DND-41 (cell line): ENCODE results near the gene BACH2.

ENCODE experiments used
- ATAC-seq: fragments of 200-7000 bp; cut with Tn5 transposase; 3 replicates; pipeline ENCODE4 v1.9.1; 2021; ENCODE audit warnings: low read depth; ENCODE audit not compliant: insufficient read depth
- DNase-seq: peaks from one replicate; pipeline ENCODE4 v3.0.0-alpha.2; 2020
- H2AFZ ChIP-seq: 2 replicates; pipeline ENCODE4 v1.6.0; 2012; ENCODE audit warnings: low read depth, low read length
- H3K27ac ChIP-seq: 2 replicates; pipeline ENCODE4 v1.5.1; 2012; ENCODE audit warnings: low read length, inconsistent platforms
- H3K27me3 ChIP-seq: fragments of 200-600 bp; sonication (generic); 2 replicates; pipeline ENCODE4 v1.6.0; 2012; ENCODE audit warnings: low read length, mild to moderate bottlenecking, inconsistent platforms; ENCODE audit not compliant: insufficient read depth, poor library complexity
- H3K36me3 ChIP-seq: 2 replicates; pipeline ENCODE4 v1.5.1; 2012; ENCODE audit warnings: low read length, inconsistent platforms; ENCODE audit not compliant: insufficient read depth
- H3K4me1 ChIP-seq: 2 replicates; pipeline ENCODE4 v1.5.1; 2012; ENCODE audit warnings: mild to moderate bottlenecking, low read length; ENCODE audit not compliant: insufficient read depth
- H3K4me2 ChIP-seq: 2 replicates; pipeline ENCODE4 v1.6.0; 2012; ENCODE audit warnings: mild to moderate bottlenecking, moderate library complexity, low read length, inconsistent platforms; ENCODE audit not compliant: insufficient read depth
- H3K4me3 ChIP-seq, 2 experiments: fragments of 200-600 bp in 1 of 2; shearing (Covaris generic) in 1 of 2; 2 replicates each; pipeline ENCODE4 v1.5.1; 2012 to 2016; ENCODE audit warnings: inconsistent platforms in 2 of 2, low read length in 2 of 2, mild to moderate bottlenecking in 2 of 2, low read depth in 1 of 2, moderate library complexity in 1 of 2
- H3K79me2 ChIP-seq: 2 replicates; pipeline ENCODE4 v1.6.0; 2012; ENCODE audit warnings: low read length, inconsistent platforms; ENCODE audit not compliant: insufficient read depth
- H3K9ac ChIP-seq: 2 replicates; pipeline ENCODE4 v1.6.0; 2012; ENCODE audit warnings: low read depth, mild to moderate bottlenecking, inconsistent platforms, low read length, moderate library complexity
- H3K9me3 ChIP-seq: 2 replicates; pipeline ENCODE4 v1.5.1; 2012; ENCODE audit warnings: low read length, moderate library complexity, mild to moderate bottlenecking, inconsistent platforms; ENCODE audit not compliant: insufficient read depth, severe bottlenecking
- H4K20me1 ChIP-seq: 2 replicates; pipeline ENCODE4 v1.6.0; 2012; ENCODE audit warnings: low read length; ENCODE audit not compliant: insufficient read depth
- EZH2 ChIP-seq: IDR thresholded peaks from 3 replicates; pipeline ENCODE4 v1.6.1; 2012; ENCODE audit warnings: borderline replicate concordance, low read depth, mild to moderate bottlenecking, moderate library complexity, low read length, inconsistent platforms; ENCODE audit not compliant: severe bottlenecking
- TF ChIP-seq, protein P1 (sequence below): IDR thresholded peaks from 2 replicates; pipeline ENCODE4 v1.5.1; 2012; ENCODE audit warnings: borderline replicate concordance, low read length, moderate library complexity, mild to moderate bottlenecking; ENCODE audit not compliant: poor library complexity, severe bottlenecking; ENCODE audit errors: extremely low read depth

Gene BACH2

DNA sequence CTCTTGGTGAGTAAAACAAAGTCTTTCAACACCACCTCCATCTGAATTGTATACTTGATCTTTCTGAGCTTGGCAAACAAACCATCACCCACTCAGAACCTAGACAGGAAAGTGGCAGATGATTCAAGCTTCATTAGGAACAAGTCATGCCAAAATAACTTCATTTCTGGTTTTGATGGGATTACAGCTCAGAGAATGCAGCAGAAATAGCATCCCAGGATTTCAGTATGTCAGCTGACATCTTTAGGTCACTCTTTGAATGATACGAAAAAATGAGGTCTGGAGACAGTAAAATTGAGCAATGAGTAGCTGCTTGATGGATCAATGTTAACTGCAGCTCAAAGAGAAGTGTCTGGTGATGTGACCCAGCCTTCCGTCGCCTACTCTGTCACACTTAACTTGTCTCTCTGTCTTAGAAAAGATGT lies 310.0 kb downstream of the BACH2 start:
- no peaks in the 10 kb centered on the region for H3K27me3 ChIP-seq
- no peaks in the 10 kb centered on the region for H3K36me3 ChIP-seq
- H3K27ac ChIP-seq, result no peak overlapping the region
- no peak overlapping the region for H3K4me3 ChIP-seq
- DNase-seq, result no peak
- no peak overlapping the region for H2AFZ ChIP-seq
- H3K9ac ChIP-seq, result no peak overlapping the region
- peaks cover 15% of the 10 kb centered on the region for H3K4me1 ChIP-seq
- H3K79me2 ChIP-seq, result no peaks in the 10 kb centered on the region
- TF ChIP-seq, protein P1, sequence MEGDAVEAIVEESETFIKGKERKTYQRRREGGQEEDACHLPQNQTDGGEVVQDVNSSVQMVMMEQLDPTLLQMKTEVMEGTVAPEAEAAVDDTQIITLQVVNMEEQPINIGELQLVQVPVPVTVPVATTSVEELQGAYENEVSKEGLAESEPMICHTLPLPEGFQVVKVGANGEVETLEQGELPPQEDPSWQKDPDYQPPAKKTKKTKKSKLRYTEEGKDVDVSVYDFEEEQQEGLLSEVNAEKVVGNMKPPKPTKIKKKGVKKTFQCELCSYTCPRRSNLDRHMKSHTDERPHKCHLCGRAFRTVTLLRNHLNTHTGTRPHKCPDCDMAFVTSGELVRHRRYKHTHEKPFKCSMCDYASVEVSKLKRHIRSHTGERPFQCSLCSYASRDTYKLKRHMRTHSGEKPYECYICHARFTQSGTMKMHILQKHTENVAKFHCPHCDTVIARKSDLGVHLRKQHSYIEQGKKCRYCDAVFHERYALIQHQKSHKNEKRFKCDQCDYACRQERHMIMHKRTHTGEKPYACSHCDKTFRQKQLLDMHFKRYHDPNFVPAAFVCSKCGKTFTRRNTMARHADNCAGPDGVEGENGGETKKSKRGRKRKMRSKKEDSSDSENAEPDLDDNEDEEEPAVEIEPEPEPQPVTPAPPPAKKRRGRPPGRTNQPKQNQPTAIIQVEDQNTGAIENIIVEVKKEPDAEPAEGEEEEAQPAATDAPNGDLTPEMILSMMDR, result no peak
- no peak for TF ChIP-seq EZH2
- H4K20me1 ChIP-seq, result no peaks in the 10 kb centered on the region
- no peak for ATAC-seq
- H3K4me2 ChIP-seq, result no peak overlapping the region
- H3K9me3 ChIP-seq, result no peaks in the 10 kb centered on the region

DNA sequence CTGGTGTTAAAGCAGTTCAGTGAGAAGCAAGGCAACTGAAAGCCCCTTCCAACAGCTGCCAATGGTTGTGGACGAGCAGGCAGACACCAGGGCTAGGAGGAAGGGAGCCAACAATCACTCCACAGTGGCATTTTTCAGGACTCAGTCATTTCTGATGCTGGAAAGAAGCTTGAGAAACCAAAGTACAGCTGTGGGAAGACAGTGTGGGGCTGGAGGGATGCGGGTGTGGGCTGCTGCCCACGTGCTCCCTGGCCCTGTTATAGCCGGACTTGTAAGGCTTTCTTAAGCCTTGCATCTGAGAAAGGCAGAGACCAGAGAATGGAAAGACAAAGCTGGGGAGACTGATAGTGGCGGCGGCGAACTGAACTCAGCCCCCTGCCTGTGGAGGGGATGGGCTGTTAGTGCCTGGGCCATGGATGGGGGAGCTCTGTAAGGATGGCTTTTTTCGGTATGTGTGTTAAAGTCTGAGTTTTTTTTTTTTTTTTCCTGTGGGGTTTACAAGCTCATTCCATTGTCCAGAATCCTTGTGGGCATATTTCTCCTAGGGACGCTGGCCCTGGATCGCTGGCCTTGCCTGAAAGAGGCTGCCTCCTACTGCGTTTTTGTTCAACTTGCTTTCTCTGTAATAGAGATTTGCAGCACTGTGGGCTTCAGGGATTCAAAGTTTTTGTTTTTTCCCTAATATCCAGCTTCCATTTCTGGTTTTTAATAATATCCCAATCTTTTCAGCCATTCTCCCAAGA lies 310.7 kb downstream of the BACH2 start:
- Histone ChIP-seq H4K20me1 (no peaks in the 10 kb centered on the region), H3K79me2 (no peaks in the 10 kb centered on the region), H3K36me3 (no peaks in the 10 kb centered on the region), H3K4me3 (no peak overlapping the region), H3K27me3 (no peaks in the 10 kb centered on the region), H3K4me2 (no peak overlapping the region), H3K4me1 (peaks cover 15% of the 10 kb centered on the region), H3K9ac (no peak overlapping the region), H3K27ac (peak overlapping the region; percentile 13), H3K9me3 (no peaks in the 10 kb centered on the region), H2AFZ (no peak overlapping the region)
- peak; percentile 48 for ATAC-seq
- no peak for DNase-seq
- no peak for TF ChIP-seq EZH2
- TF ChIP-seq, protein P1, result no peak

DNA sequence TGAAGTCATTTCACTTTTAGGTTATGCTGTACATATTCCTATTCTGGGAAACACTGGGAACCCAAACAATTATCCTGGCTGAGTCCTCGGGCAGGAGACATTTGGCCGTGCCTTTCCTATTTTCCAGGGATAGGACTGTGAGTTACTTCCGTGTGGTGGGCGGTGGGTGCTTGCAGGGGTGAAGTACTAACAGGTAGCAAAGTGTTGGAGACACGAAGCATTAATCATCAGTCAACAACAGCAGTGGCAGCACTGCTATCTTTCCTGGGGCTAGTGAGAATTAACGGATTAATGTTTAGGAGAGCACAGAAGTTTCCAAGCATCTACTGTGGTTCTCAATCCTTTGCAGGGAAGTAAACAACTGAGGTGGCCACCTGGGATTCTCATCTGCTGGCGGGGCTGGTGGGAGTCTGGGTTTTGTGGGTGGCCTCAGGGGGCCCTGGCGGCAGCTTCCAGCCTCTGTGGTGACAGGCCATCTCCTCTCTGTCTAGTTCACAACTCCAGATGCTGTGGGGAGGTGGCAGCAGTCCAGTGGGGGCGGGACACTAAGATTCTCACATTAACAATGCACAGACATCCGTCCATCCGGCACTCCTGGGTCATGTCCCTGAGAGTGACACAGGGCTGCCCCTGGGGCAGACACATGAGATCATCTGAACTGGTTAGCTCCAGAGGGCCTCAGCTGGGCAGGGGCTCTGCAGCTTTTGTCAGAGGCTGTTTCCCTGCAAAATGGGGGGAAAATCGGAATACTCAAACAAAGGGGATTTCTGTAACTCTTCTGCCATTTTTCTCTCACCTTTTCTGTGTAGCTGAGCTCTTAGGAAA lies 311.5 kb downstream of the BACH2 start:
- Histone ChIP-seq H3K4me3 (no peak overlapping the region), H2AFZ (no peak overlapping the region), H3K27me3 (no peaks in the 10 kb centered on the region), H4K20me1 (no peaks in the 10 kb centered on the region), H3K9ac (no peak overlapping the region), H3K9me3 (no peaks in the 10 kb centered on the region), H3K4me2 (no peak overlapping the region; the same call in 1 of the 2 replicates), H3K27ac (peak overlapping the region; percentile 13), H3K36me3 (no peaks in the 10 kb centered on the region), H3K4me1 (peaks cover 15% of the 10 kb centered on the region), H3K79me2 (no peaks in the 10 kb centered on the region)
- ATAC-seq (peak; percentile 92), DNase-seq (peak; percentile 83)
- TF ChIP-seq, protein P1, result no peak
- no peak for TF ChIP-seq EZH2
